Activated T-cell treated with anti-CD3 and anti-CD28 coated beads, Interleukin-2, amount 50 U/mL, for 72 hours (primary cell): Measurements from ENCODE around the gene NFATC3. TPM values are rescaled to one million over a fixed set of nuclear protein-coding genes. Genes with fewer than 3 reads are reported as not detected.

Experiments used
- ATAC-seq, 2 donors: fragments of 150-1000 bp; cut with Tn5 transposase; replicated peaks in 1 of 2; 2 replicates each; pipeline ENCODE4 v1.10.0; 2021; ENCODE audit warnings: moderate library complexity in 2 of 2, mild to moderate bottlenecking in 1 of 2
- DNase-seq, 2 donors: peaks; one replicate each; pipeline ENCODE4 v3.0.0; 2021 to 2022; ENCODE audit warnings: mixed read lengths in 1 of 2
- H3K27ac Mint-ChIP-seq: one replicate; pipeline ENCODE4 v1.8.0; 2022; ENCODE audit warnings: mild to moderate bottlenecking, moderate library complexity, mixed read lengths
- H3K27me3 Mint-ChIP-seq: one replicate; pipeline ENCODE4 v1.8.0; 2022; ENCODE audit warnings: low read depth, mixed read lengths
- H3K36me3 Mint-ChIP-seq, 2 donors: one replicate each; pipeline ENCODE4 v1.8.0; 2022; ENCODE audit warnings: mixed read lengths in 2 of 2, mild to moderate bottlenecking in 1 of 2; ENCODE audit not compliant: insufficient read depth in 2 of 2
- H3K4me1 Mint-ChIP-seq: one replicate; pipeline ENCODE4 v1.8.0; 2022; ENCODE audit warnings: low read depth, mixed read lengths
- H3K4me3 Mint-ChIP-seq, 2 donors: one replicate each; pipeline ENCODE4 v1.8.0; 2022; ENCODE audit warnings: mild to moderate bottlenecking in 2 of 2, mixed read lengths in 2 of 2, moderate library complexity in 2 of 2
- H3K9me3 Mint-ChIP-seq, 2 donors: one replicate each; pipeline ENCODE4 v1.8.0; 2022; ENCODE audit warnings: mixed read lengths in 2 of 2
- total RNA-seq, 2 donors: library from RNA; stranded (reverse); gene quantifications; one replicate each; pipeline ENCODE4 v1.2.3, GENCODE V29; 2022

The NFATC3 gene
- total RNA-seq, 2 donors from 2014 or later = 79.7 to 82.5 TPM

- ATAC-seq (no peak), DNase-seq (no peak)
- Mint-ChIP-seq H3K4me3 (no peak overlapping the region), H3K9me3 (no peaks in the 10 kb centered on the region), H3K27ac (peak overlapping the region; percentile 46), H3K4me1 (peaks cover 69% of the 10 kb centered on the region), H3K27me3 (no peaks in the 10 kb centered on the region), H3K36me3 (peaks cover 4 to 16% of the 10 kb centered on the region in 2 donors)
Observed at GRCh38 chr16:68065716-68066305, 19.4 kb upstream of the NFATC3 start.

DNA sequence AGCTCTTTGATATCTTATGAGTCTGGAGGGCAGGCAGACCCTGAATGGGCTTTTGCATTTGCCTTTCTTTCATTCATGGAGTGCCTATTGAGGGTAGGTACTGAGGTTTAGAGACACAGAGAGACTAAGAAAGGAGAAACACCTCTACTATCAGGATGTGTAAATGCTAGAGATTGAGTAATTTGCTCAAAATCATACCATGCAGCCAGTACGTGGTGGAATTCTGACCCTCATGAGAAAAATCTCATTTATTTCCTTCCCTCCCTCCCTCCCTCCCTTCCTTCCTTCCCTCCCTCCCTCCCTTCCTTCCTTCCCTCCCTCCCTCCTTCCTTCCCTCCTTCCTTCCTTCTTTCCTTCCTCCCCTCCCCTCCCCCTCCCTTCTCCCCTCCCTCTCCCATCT lies 18.4 kb upstream of the NFATC3 start:
- Mint-ChIP-seq H3K27me3 (no peaks in the 10 kb centered on the region), H3K9me3 (no peaks in the 10 kb centered on the region)

GRCh38 chr16:68068926-68069325 lies 16.2 kb upstream of the NFATC3 start:
- ATAC-seq (no peak), DNase-seq (no peak)
- H3K9me3 Mint-ChIP-seq = no peaks in the 10 kb centered on the region
- H3K4me3 Mint-ChIP-seq = no peak overlapping the region
- no peak overlapping the region for H3K27ac Mint-ChIP-seq
- H3K4me1 Mint-ChIP-seq = peaks cover 57% of the 10 kb centered on the region
- H3K27me3 Mint-ChIP-seq = no peaks in the 10 kb centered on the region
- peaks cover 9 to 19% of the 10 kb centered on the region in 2 donors for H3K36me3 Mint-ChIP-seq

More for the DNA sequence above, 18.4 kb upstream of the NFATC3 start:
- Mint-ChIP-seq H3K27ac (peak overlapping the region; percentile 25), H3K4me1 (peaks cover 69% of the 10 kb centered on the region), H3K4me3 (no peak overlapping the region), H3K36me3 (peaks cover 2 to 17% of the 10 kb centered on the region in 2 donors)
- DNase-seq (no peak), ATAC-seq (no peak)

- peak; percentile 43 to 47 for DNase-seq
- H3K4me3 Mint-ChIP-seq = peak overlapping the region; percentile 12 to 54
- peaks cover 57% of the 10 kb centered on the region for H3K4me1 Mint-ChIP-seq
- no peaks in the 10 kb centered on the region for H3K9me3 Mint-ChIP-seq
- ATAC-seq = peak; percentile 50 to 54
- H3K36me3 Mint-ChIP-seq = peaks cover 12 to 23% of the 10 kb centered on the region in 2 donors
- peak overlapping the region; percentile 90 for H3K27ac Mint-ChIP-seq
- H3K27me3 Mint-ChIP-seq = no peaks in the 10 kb centered on the region
Observed at GRCh38 chr16:68069511-68070248, 15.5 kb upstream of the NFATC3 start.

- H3K4me3 Mint-ChIP-seq = peak overlapping the region; percentile 12 to 54
- ATAC-seq = no peak
- H3K27me3 Mint-ChIP-seq = no peaks in the 10 kb centered on the region
- H3K27ac Mint-ChIP-seq = peak overlapping the region; percentile 90
- DNase-seq = no peak
- H3K9me3 Mint-ChIP-seq = no peaks in the 10 kb centered on the region
- H3K36me3 Mint-ChIP-seq = peaks cover 13 to 24% of the 10 kb centered on the region in 2 donors
- peaks cover 57% of the 10 kb centered on the region for H3K4me1 Mint-ChIP-seq
Observed at GRCh38 chr16:68070249-68070730, 14.9 kb upstream of the NFATC3 start.

- DNase-seq = no peak
- peaks cover 58% of the 10 kb centered on the region for H3K4me1 Mint-ChIP-seq
- peaks cover 13 to 25% of the 10 kb centered on the region in 2 donors for H3K36me3 Mint-ChIP-seq
- H3K9me3 Mint-ChIP-seq = no peaks in the 10 kb centered on the region
- H3K27me3 Mint-ChIP-seq = no peaks in the 10 kb centered on the region
- H3K4me3 Mint-ChIP-seq = peak overlapping the region; percentile 12 to 54
- peak; percentile 52 for ATAC-seq
- H3K27ac Mint-ChIP-seq = peak overlapping the region; percentile 90
Observed at GRCh38 chr16:68070806-68071517, 14.2 kb upstream of the NFATC3 start.

DNA sequence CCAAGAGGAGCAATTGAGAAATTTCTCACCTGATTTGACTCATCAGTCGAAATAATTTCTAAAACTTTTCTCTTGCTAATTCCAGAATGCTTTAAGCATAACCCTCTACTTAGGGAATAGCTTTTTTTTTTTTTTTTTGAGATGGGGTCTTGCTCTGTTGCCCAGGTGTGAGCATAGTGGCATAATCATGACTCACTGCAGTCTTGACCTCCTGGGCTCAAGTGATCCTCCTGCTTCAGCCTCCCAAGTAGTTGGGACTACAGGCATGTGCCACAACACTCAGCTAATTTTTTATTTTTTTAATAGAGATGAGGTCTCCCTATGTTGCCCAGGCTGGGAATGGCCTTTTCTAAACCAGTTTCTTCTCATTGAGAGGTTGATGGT lies 13.7 kb upstream of the NFATC3 start:
- DNase-seq (no peak), ATAC-seq (no peak)
- peaks cover 59% of the 10 kb centered on the region for H3K4me1 Mint-ChIP-seq
- H3K27ac Mint-ChIP-seq = peak overlapping the region; percentile 76
- H3K36me3 Mint-ChIP-seq = peaks cover 15 to 29% of the 10 kb centered on the region in 2 donors
- no peaks in the 10 kb centered on the region for H3K9me3 Mint-ChIP-seq
- H3K27me3 Mint-ChIP-seq = no peaks in the 10 kb centered on the region
- H3K4me3 Mint-ChIP-seq = peak overlapping the region in 1 of 2 donors; percentile 46

GRCh38 chr16:68072038-68072695 lies 13.0 kb upstream of the NFATC3 start:
- Mint-ChIP-seq H3K27me3 (no peaks in the 10 kb centered on the region), H3K27ac (no peak overlapping the region), H3K4me1 (peaks cover 59% of the 10 kb centered on the region), H3K36me3 (peaks cover 15 to 29% of the 10 kb centered on the region in 2 donors), H3K4me3 (no peak overlapping the region), H3K9me3 (no peaks in the 10 kb centered on the region)
- DNase-seq (no peak), ATAC-seq (no peak)

DNA sequence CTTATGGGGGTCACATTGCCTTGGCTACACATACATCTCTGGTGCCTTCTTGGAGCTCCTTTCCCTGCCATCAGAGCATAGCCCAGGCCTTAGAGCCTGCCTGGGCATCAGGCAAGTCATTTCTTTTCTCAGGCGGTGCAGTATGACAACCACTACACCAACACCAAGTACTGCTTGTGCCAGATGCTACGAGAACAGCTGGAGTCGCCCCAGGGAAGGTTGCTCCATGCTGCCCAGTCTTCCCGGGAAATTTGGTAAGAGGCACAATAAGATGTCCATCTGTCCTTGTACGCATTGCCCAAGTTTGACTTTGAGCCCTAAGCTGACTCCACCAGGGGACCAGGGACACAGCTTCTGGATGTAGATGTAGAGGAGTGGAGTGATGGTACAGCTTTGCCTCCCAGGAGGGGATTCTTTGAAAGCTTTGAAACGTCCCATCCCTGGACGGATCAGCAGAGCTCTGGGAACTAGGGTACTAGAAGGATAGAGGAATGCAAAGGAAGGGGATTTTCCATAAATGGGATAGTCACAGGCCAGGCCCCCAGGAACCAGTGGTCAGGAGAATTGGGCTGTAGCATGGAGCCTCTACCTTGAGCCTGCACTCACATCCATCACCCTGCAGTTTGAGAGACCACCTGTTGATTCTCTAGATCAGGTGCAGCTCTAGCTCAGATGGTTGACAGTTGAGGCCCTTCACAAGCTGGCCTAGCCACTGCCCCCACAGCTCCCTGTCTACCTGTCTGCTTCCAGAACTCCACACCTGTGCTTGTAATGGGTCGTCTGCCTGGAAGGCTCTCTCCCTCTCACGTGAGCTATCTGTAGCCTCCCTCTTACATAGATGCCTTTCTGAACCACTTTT lies 11.0 kb upstream of the NFATC3 start:
- peaks cover 71% of the 10 kb centered on the region for H3K4me1 Mint-ChIP-seq
- DNase-seq (no peak), ATAC-seq (no peak)
- no peaks in the 10 kb centered on the region for H3K27me3 Mint-ChIP-seq
- H3K27ac Mint-ChIP-seq = peak overlapping the region; percentile 72
- peak overlapping the region; percentile 35 to 57 for H3K4me3 Mint-ChIP-seq
- H3K9me3 Mint-ChIP-seq = no peaks in the 10 kb centered on the region
- peaks cover 18 to 28% of the 10 kb centered on the region in 2 donors for H3K36me3 Mint-ChIP-seq

DNA sequence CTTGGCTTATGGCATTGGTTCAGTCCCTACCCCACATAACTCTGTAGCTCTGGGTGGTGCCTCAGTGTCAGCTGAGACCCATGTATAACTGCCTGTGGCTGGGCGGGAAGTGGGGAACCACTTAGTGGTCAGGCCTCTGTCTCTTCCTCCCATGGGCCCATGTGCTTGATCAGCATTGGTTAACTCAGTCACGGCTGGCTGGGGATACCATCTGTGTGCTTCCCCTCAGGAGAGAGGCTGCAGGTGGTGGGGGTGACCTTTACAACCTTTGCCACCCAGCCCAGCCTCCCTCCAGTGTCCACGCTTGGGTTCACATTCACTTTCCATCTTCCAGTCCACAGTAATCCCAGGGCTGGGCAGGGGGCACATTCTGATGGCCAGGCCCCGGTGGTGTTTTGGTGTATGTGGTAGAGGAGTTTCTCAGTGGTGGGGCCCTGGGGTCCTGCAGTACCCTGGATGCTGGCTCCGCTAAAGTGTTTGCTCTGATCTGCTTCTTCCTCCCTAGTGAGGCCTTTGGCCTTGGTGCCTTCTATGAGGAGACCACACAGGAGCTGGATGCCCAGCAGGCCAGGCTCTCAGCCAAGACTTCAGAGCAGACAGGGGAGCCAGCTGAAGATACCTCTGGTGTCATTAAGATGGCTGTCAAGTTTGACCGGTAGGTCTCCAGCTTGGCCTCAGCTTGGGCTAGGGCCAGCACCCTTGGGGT lies 10.2 kb upstream of the NFATC3 start:
- Mint-ChIP-seq H3K9me3 (no peaks in the 10 kb centered on the region), H3K27ac (peak overlapping the region; percentile 72), H3K4me1 (peaks cover 71% of the 10 kb centered on the region), H3K27me3 (no peaks in the 10 kb centered on the region), H3K36me3 (peaks cover 18 to 27% of the 10 kb centered on the region in 2 donors), H3K4me3 (peak overlapping the region; percentile 36 to 57)
- DNase-seq = peak; percentile 80 to 85
- ATAC-seq = peak; percentile 72 to 74

DNA sequence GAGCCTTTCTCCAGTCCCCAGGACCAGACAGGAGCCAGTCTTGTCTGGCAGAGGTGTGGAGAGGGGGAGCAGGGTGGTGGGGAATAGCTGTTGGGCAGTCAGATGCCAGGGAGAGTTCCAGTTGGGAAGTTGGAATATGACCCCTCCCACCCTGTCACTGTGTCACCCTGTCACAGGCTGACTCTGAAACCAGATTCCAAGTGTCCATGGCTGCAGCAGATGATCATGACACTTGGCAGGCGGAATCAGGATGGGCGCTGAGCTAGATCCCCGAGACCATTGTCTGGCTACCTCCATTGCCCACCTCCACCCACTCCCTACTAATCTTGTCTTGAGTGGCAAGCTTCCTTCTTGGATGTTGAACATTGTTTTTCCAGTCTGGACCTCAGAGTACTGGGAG lies 9.2 kb upstream of the NFATC3 start:
- DNase-seq (no peak), ATAC-seq (no peak)
- Mint-ChIP-seq H3K4me3 (no peak overlapping the region), H3K4me1 (peaks cover 71% of the 10 kb centered on the region), H3K9me3 (no peaks in the 10 kb centered on the region), H3K36me3 (peaks cover 18 to 26% of the 10 kb centered on the region in 2 donors), H3K27ac (no peak overlapping the region), H3K27me3 (no peaks in the 10 kb centered on the region)
